Memory B cell (primary cell): ENCODE data around the gene TAF3.
"Not testable (repeated sequence)": the region's sequence is repeated elsewhere in the genome, so short reads cannot be mapped to it uniquely, and the experiment has no call there.

ENCODE experiments used
- ATAC-seq: fragments of 150-1000 bp; cut with Tn5 transposase; 2 replicates; pipeline ENCODE4 v1.10.0; 2021; ENCODE audit warnings: low read depth, mild to moderate bottlenecking, moderate library complexity
- DNase-seq, 2 donors: peaks; one replicate each; pipeline ENCODE4 v3.0.0; 2022; ENCODE audit warnings: low spot score in 2 of 2
- H3K27ac Mint-ChIP-seq: one replicate; pipeline ENCODE4 v1.8.0; 2022; ENCODE audit warnings: mild to moderate bottlenecking, moderate library complexity, mixed read lengths
- H3K27me3 Mint-ChIP-seq: one replicate; pipeline ENCODE4 v1.8.0; 2022; ENCODE audit warnings: mixed read lengths
- H3K36me3 Mint-ChIP-seq: one replicate; pipeline ENCODE4 v1.8.0; 2022; ENCODE audit warnings: mild to moderate bottlenecking, mixed read lengths
- H3K4me1 Mint-ChIP-seq: one replicate; pipeline ENCODE4 v1.8.0; 2022; ENCODE audit warnings: mixed read lengths
- H3K4me3 Mint-ChIP-seq: one replicate; pipeline ENCODE4 v1.8.0; 2022; ENCODE audit warnings: mild to moderate bottlenecking, moderate library complexity, mixed read lengths
- H3K9me3 Mint-ChIP-seq: one replicate; pipeline ENCODE4 v1.8.0; 2022; ENCODE audit warnings: mixed read lengths

The TAF3 gene

GRCh38 chr10:7797582-7797981, 20.7 kb upstream of the TAF3 start:
- ATAC-seq (no peak), DNase-seq (no peak)
- no peaks in the 10 kb centered on the region for H3K9me3 Mint-ChIP-seq

GRCh38 chr10:7802606-7803005, 15.7 kb upstream of the TAF3 start:
- Mint-ChIP-seq H3K4me1 (no peaks in the 10 kb centered on the region), H3K9me3 (no peaks in the 10 kb centered on the region), H3K27me3 (no peaks in the 10 kb centered on the region), H3K27ac (no peak overlapping the region), H3K4me3 (no peak overlapping the region), H3K36me3 (peaks cover 24% of the 10 kb centered on the region)
- DNase-seq (no peak), ATAC-seq (no peak)

More at GRCh38 chr10:7797582-7797981, 20.7 kb upstream of the TAF3 start:
- Mint-ChIP-seq H3K4me1 (peaks cover 22% of the 10 kb centered on the region), H3K4me3 (no peak overlapping the region), H3K27ac (no peak overlapping the region), H3K27me3 (no peaks in the 10 kb centered on the region), H3K36me3 (peaks cover 29% of the 10 kb centered on the region)

- no peaks in the 10 kb centered on the region for H3K9me3 Mint-ChIP-seq
These were observed 14.1 kb upstream of the TAF3 start for GRCh38 chr10:7804216-7804615.

GRCh38 chr10:7804741-7805140, 13.6 kb upstream of the TAF3 start:
- H3K27me3 Mint-ChIP-seq: no peaks in the 10 kb centered on the region
- H3K36me3 Mint-ChIP-seq: peaks cover 20% of the 10 kb centered on the region
- DNase-seq (no peak), ATAC-seq (no peak)
- no peaks in the 10 kb centered on the region for H3K9me3 Mint-ChIP-seq
- H3K27ac Mint-ChIP-seq: no peak overlapping the region
- H3K4me1 Mint-ChIP-seq: no peaks in the 10 kb centered on the region
- H3K4me3 Mint-ChIP-seq: no peak overlapping the region

More at GRCh38 chr10:7804216-7804615, 14.1 kb upstream of the TAF3 start:
- H3K4me1 Mint-ChIP-seq: no peaks in the 10 kb centered on the region
- DNase-seq (no peak), ATAC-seq (no peak)
- no peak overlapping the region for H3K27ac Mint-ChIP-seq
- H3K4me3 Mint-ChIP-seq: no peak overlapping the region
- H3K27me3 Mint-ChIP-seq: no peaks in the 10 kb centered on the region
- peaks cover 24% of the 10 kb centered on the region for H3K36me3 Mint-ChIP-seq

DNA sequence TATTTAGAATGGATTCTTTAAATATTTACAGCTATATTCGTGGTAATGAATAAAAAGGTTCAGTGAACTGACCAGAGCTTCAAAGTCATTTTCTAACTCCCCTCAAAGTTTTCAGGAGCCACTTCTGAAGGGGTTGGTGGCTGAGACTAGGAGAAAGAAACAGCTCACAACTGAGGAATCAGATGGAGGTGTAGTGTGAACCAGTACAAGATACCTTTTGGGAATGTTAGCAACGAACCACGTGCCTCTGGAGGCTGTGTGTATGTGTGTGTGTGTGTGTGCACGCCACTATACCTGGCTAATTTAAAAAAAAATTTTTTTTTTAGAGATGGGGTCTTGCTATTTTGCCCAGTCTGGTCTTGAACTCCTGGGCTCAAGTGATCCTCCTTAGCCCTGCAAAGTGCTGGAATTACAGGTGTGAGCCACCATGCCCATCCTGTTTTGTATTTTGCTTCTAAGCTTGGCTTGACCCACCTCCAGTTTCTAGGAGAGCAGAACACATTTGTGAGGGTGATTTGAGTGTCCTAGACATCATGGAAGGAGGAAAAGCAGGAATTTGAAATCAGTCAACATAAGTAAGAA, 9.5 kb upstream of the TAF3 start:
- Mint-ChIP-seq H3K36me3 (peaks cover 13% of the 10 kb centered on the region), H3K27ac (no peak overlapping the region), H3K9me3 (no peaks in the 10 kb centered on the region), H3K4me3 (no peak overlapping the region), H3K27me3 (no peaks in the 10 kb centered on the region), H3K4me1 (no peaks in the 10 kb centered on the region)
- no peak for DNase-seq
- no peak for ATAC-seq

- no peaks in the 10 kb centered on the region for H3K9me3 Mint-ChIP-seq
- H3K27me3 Mint-ChIP-seq: peaks cover 2% of the 10 kb centered on the region
- ATAC-seq (no peak), DNase-seq (no peak)
- peaks cover 5% of the 10 kb centered on the region for H3K36me3 Mint-ChIP-seq
- no peak overlapping the region for H3K27ac Mint-ChIP-seq
- no peak overlapping the region for H3K4me3 Mint-ChIP-seq
- no peaks in the 10 kb centered on the region for H3K4me1 Mint-ChIP-seq
These were observed 7.9 kb upstream of the TAF3 start for GRCh38 chr10:7810443-7810842.

- Mint-ChIP-seq H3K27me3 (peaks cover 2% of the 10 kb centered on the region), H3K4me1 (no peaks in the 10 kb centered on the region)
- no peak for DNase-seq
These were observed 7.3 kb upstream of the TAF3 start for GRCh38 chr10:7811000-7811399.

GRCh38 chr10:7811743-7812142, 6.6 kb upstream of the TAF3 start:
- H3K9me3 Mint-ChIP-seq, H3K27ac Mint-ChIP-seq, H3K27me3 Mint-ChIP-seq, H3K4me3 Mint-ChIP-seq, H3K4me1 Mint-ChIP-seq, ATAC-seq, H3K36me3 Mint-ChIP-seq, DNase-seq: not testable (repeated sequence)

More at GRCh38 chr10:7811000-7811399, 7.3 kb upstream of the TAF3 start:
- no peak overlapping the region for H3K4me3 Mint-ChIP-seq
- H3K27ac Mint-ChIP-seq: no peak overlapping the region
- no peaks in the 10 kb centered on the region for H3K9me3 Mint-ChIP-seq
- H3K36me3 Mint-ChIP-seq: peaks cover 5% of the 10 kb centered on the region
- ATAC-seq: no peak

DNA sequence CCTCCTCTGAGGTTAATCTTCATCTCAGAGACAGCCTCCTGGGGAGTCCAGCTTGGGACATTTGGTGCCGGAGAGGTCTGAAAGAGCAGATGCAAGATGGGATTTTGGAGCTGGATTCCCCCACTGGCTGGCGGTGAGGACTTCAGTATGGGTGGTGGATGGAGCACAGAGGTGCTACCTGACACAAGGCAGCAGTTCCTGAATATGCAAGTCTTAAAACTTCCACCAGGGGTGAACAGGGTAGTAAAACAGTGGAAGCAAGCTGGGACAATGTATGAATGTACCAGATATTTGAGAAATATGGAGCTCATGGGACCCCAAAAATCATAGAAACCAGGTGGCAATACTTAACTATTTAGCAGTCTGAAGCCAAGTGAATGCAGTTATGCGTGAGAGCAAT, 4.8 kb upstream of the TAF3 start:
- Mint-ChIP-seq H3K9me3 (no peaks in the 10 kb centered on the region), H3K4me3 (no peak overlapping the region), H3K36me3 (no peaks in the 10 kb centered on the region), H3K4me1 (peaks cover 5% of the 10 kb centered on the region), H3K27ac (no peak overlapping the region), H3K27me3 (peaks cover 2% of the 10 kb centered on the region)
- ATAC-seq (no peak), DNase-seq (no peak)

- H3K27me3 Mint-ChIP-seq: peaks cover 2% of the 10 kb centered on the region
- peak overlapping the region; percentile 97 for H3K4me3 Mint-ChIP-seq
- no peak for DNase-seq
- no peaks in the 10 kb centered on the region for H3K9me3 Mint-ChIP-seq
- peak overlapping the region; percentile 85 for H3K27ac Mint-ChIP-seq
- ATAC-seq: no peak
- peaks cover 27% of the 10 kb centered on the region for H3K4me1 Mint-ChIP-seq
- H3K36me3 Mint-ChIP-seq: peaks cover 1% of the 10 kb centered on the region
These were observed 729 bp upstream of the TAF3 start for GRCh38 chr10:7817576-7817975.

- peaks cover 27% of the 10 kb centered on the region for H3K4me1 Mint-ChIP-seq
- peaks cover 1% of the 10 kb centered on the region for H3K36me3 Mint-ChIP-seq
- peak; percentile 35 for ATAC-seq
These were observed 366 bp upstream of the TAF3 start for GRCh38 chr10:7817984-7818294.

GRCh38 chr10:7819121-7819460, 786 bp downstream of the TAF3 start:
- Mint-ChIP-seq H3K4me1 (peaks cover 27% of the 10 kb centered on the region), H3K27ac (peak overlapping the region; percentile 85), H3K9me3 (no peaks in the 10 kb centered on the region), H3K4me3 (peak overlapping the region; percentile 97), H3K36me3 (peaks cover 1% of the 10 kb centered on the region), H3K27me3 (peaks cover 2% of the 10 kb centered on the region)
- DNase-seq: peak in 1 of 2 donors; percentile 4
- peak; percentile 23 for ATAC-seq

More at GRCh38 chr10:7817984-7818294, 366 bp upstream of the TAF3 start:
- no peak for DNase-seq
- Mint-ChIP-seq H3K9me3 (no peaks in the 10 kb centered on the region), H3K27me3 (peaks cover 2% of the 10 kb centered on the region), H3K4me3 (peak overlapping the region; percentile 97), H3K27ac (peak overlapping the region; percentile 85)

DNA sequence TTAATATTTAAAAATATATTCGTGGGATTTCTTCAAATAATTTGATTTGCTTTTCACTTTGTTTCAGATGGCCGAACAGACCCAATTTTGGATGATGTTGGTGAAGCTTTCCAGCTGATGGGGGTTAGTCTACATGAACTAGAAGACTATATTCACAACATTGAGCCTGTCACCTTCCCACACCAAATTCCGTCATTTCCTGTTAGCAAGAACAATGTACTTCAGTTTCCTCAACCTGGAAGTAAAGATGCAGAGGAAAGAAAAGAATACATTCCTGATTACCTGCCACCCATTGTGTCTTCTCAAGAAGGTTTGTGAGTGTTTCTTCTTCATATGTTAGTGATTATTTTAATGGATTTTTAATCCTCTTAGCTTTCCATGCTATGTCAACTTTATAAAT, 5.9 kb downstream of the TAF3 start:
- H3K27ac Mint-ChIP-seq: no peak overlapping the region
- DNase-seq: no peak
- H3K4me1 Mint-ChIP-seq: peaks cover 29% of the 10 kb centered on the region
- H3K27me3 Mint-ChIP-seq: no peaks in the 10 kb centered on the region
- peaks cover 26% of the 10 kb centered on the region for H3K36me3 Mint-ChIP-seq
- no peaks in the 10 kb centered on the region for H3K9me3 Mint-ChIP-seq
- ATAC-seq: no peak
- no peak overlapping the region for H3K4me3 Mint-ChIP-seq

GRCh38 chr10:7826971-7827370, 8.7 kb downstream of the TAF3 start:
- H3K4me1 Mint-ChIP-seq: peaks cover 24% of the 10 kb centered on the region
- no peak for DNase-seq

DNA sequence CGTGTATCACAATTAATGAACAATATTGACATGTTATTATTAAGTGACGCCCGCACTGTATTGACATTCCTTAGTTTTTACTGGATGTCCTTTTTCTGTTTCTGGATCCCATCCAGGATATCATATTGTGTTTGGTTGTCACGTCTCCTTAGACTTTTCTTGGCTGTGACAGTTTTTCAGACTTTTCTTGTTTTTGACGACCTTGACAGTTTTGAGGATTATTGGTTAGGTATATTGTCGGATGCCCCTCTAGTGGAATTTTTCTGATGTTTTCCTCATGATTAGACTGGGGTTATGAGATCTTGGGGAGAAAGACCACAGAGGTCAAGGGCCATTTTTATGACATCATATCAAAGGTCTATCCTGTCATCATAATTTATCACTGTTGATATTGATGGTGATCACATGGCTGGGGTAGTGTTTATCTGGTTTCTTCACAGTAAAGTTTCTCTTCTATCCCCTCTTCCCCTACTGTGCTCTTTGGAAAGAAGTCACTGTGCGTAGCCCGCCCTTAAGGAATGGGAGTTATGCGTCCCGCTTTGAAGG, 11.1 kb downstream of the TAF3 start:
- H3K4me1 Mint-ChIP-seq: peaks cover 27% of the 10 kb centered on the region
- H3K27ac Mint-ChIP-seq: no peak overlapping the region
- H3K9me3 Mint-ChIP-seq: no peaks in the 10 kb centered on the region
- ATAC-seq (no peak), DNase-seq (no peak)
- no peaks in the 10 kb centered on the region for H3K27me3 Mint-ChIP-seq
- H3K36me3 Mint-ChIP-seq: peaks cover 34% of the 10 kb centered on the region
- H3K4me3 Mint-ChIP-seq: no peak overlapping the region

More at GRCh38 chr10:7826971-7827370, 8.7 kb downstream of the TAF3 start:
- peaks cover 34% of the 10 kb centered on the region for H3K36me3 Mint-ChIP-seq
- ATAC-seq: no peak
- no peaks in the 10 kb centered on the region for H3K27me3 Mint-ChIP-seq
- H3K9me3 Mint-ChIP-seq: no peaks in the 10 kb centered on the region
- H3K27ac Mint-ChIP-seq: no peak overlapping the region
- no peak overlapping the region for H3K4me3 Mint-ChIP-seq
